ENCODE measurements around the gene EXOC6B. TPM values are rescaled to one million over a fixed set of nuclear protein-coding genes. Genes with fewer than 3 reads are reported as not detected.
"Not testable (repeated sequence)": the region's sequence is repeated elsewhere in the genome, so short reads cannot be mapped to it uniquely, and the experiment has no call there.

Gene EXOC6B
- total RNA-seq, 1 donor, result 40.2 TPM

GRCh38 chr2:72539071-72539552 lies 286.7 kb downstream of the EXOC6B start:
- no peak for DNase-seq (ENCODE audit: low read depth)
- TF ChIP-seq, protein P1, sequence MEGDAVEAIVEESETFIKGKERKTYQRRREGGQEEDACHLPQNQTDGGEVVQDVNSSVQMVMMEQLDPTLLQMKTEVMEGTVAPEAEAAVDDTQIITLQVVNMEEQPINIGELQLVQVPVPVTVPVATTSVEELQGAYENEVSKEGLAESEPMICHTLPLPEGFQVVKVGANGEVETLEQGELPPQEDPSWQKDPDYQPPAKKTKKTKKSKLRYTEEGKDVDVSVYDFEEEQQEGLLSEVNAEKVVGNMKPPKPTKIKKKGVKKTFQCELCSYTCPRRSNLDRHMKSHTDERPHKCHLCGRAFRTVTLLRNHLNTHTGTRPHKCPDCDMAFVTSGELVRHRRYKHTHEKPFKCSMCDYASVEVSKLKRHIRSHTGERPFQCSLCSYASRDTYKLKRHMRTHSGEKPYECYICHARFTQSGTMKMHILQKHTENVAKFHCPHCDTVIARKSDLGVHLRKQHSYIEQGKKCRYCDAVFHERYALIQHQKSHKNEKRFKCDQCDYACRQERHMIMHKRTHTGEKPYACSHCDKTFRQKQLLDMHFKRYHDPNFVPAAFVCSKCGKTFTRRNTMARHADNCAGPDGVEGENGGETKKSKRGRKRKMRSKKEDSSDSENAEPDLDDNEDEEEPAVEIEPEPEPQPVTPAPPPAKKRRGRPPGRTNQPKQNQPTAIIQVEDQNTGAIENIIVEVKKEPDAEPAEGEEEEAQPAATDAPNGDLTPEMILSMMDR (IDR thresholded peaks at IDR 0.05; ENCODE audit: insufficient read depth, low read depth, low read length), result no peak
- H3K4me3 ChIP-seq (ENCODE audit: low read depth, low read length), result no peak overlapping the region

GRCh38 chr2:72538486-72538885 lies 287.3 kb downstream of the EXOC6B start:
- no peak overlapping the region for H3K4me3 ChIP-seq (ENCODE audit: low read depth, low read length)
- TF ChIP-seq, protein P1 (IDR thresholded peaks at IDR 0.05; ENCODE audit: insufficient read depth, low read depth, low read length), result no peak
- DNase-seq (ENCODE audit: low read depth), result no peak

- not testable (repeated sequence) for DNase-seq (ENCODE audit: low read depth); H3K4me3 ChIP-seq (ENCODE audit: low read depth, low read length)
Observed at GRCh38 chr2:72535586-72535985, 290.2 kb downstream of the EXOC6B start.

- DNase-seq (ENCODE audit: low read depth), result peak; percentile 44
- TF ChIP-seq, protein P1 (IDR thresholded peaks at IDR 0.05; ENCODE audit: insufficient read depth, low read depth, low read length), result no peak
- H3K4me3 ChIP-seq (ENCODE audit: low read depth, low read length), result no peak overlapping the region
Observed at GRCh38 chr2:72533765-72534164, 292.1 kb downstream of the EXOC6B start.

DNA sequence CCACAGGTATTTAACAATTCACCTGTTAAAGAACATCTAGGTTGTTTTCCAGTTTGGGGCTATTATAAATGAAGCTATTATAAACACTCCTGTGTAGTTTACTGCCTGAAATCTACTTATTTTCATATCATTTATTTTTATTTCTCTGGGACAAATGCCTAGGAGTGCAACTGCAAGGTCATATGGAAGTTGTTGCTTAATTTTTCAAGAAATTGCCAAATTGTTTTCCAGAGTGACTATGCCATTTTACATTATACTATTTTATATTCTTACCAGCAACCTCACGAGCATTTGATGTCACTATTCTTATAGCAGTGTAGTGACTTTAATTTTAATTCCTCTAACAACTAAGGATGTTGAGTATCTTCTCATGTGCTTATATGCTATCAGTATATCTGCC lies 298.4 kb downstream of the EXOC6B start:
- peak; percentile 46 for DNase-seq (ENCODE audit: low read depth)
- no peak overlapping the region for H3K4me3 ChIP-seq (ENCODE audit: low read depth, low read length)
- TF ChIP-seq, protein P1 (IDR thresholded peaks at IDR 0.05; ENCODE audit: insufficient read depth, low read depth, low read length), result no peak

DNA sequence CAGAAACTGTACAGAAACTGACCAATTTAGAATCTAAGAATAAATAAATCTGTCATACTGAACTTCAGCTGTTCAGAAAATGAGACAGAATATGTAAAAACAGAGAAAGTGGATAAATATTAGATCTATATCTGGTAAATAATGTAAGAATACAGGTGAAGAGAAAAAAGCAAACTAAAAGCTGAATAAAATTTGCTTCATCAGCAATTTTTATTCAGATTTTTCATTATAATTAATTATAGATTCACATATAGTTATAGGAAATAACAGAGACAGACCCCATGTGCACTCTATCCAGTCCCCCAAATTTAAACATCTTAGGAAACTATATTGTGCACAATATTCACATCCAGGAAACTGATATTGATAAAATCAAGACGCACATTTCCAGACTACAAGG lies 299.2 kb downstream of the EXOC6B start:
- no peak for DNase-seq (ENCODE audit: low read depth)
- TF ChIP-seq, protein P1 (IDR thresholded peaks at IDR 0.05; ENCODE audit: insufficient read depth, low read depth, low read length), result no peak
- no peak overlapping the region for H3K4me3 ChIP-seq (ENCODE audit: low read depth, low read length)

GRCh38 chr2:72524071-72524470 lies 301.8 kb downstream of the EXOC6B start:
- no peak overlapping the region for H3K4me3 ChIP-seq (ENCODE audit: low read depth, low read length)
- TF ChIP-seq, protein P1 (IDR thresholded peaks at IDR 0.05; ENCODE audit: insufficient read depth, low read depth, low read length), result no peak
- DNase-seq (ENCODE audit: low read depth), result no peak
